ENCODE measurements around the gene FAM171A2.

GRCh38 chr17:44348234-44348987 is 15.2 kb downstream of the FAM171A2 start:
- no peak for TF ChIP-seq CTCF (IDR thresholded peaks at IDR 0.05)
- TF ChIP-seq SIN3A (IDR thresholded peaks at IDR 0.05; ENCODE audit: borderline replicate concordance, insufficient read depth, low read depth, low read length): no peak
- TF ChIP-seq POLR2AphosphoS5 (IDR thresholded peaks at IDR 0.05; ENCODE audit: low read depth, low read length): no peak
- TF ChIP-seq REST (IDR thresholded peaks at IDR 0.05; ENCODE audit: insufficient read depth in 1 of 2, low read depth in 2 of 2, low read length in 1 of 2): no peak
